NK-92 (cell line): Measurements from ENCODE around the gene AGBL1.
A peak's percentile ranks its signal among the peaks of the same experiment; 100 is the strongest.

Source experiments
- DNase-seq: peaks from one replicate; lab custom pipeline; 2025; ENCODE audit not compliant: unreplicated experiment; lab: John Stamatoyannopoulos, UW

AGBL1 gene

DNA sequence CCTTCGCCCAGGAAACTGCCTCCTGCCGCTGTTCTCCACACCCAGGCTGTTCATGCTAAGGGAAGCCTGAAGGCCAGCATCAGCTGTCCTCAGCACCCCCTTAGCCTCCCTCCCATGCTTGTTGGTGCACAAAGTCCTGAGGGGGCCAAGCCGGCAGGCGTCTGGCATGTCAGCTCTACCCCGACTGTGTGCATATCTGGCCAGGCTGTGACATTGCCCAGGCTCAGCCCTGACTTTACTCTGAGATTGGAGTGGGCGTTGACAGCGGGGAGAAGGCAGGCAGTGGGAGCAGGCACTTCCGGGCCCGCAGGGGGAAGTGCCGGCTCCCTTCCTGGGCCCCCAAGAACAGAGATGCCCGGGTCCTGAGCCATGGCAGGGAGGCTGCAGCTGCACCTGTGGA lies 492.2 kb downstream of the AGBL1 start:
- DNase-seq: no peak

GRCh38 chr15:86572368-86572841 lies 492.7 kb downstream of the AGBL1 start:
- no peak for DNase-seq

DNA sequence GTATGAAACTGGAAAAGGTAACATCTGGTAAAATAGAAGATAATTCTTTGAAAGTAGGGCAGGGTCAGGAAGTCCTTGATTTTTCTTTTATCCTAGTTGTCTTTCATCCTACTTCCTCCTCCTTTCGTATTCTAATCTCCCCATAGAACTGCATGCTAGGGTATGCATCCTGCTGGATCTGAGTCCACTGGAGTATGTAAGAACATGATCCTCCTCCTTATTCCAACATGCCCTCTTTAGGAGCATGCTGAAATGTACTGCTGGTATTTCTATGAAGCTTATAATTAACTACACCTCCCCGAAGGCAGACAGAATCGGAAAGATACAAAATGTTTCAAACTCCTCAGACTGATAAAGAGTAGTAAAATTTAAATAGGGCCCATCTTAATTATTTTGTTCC lies 493.8 kb downstream of the AGBL1 start:
- DNase-seq: no peak

DNA sequence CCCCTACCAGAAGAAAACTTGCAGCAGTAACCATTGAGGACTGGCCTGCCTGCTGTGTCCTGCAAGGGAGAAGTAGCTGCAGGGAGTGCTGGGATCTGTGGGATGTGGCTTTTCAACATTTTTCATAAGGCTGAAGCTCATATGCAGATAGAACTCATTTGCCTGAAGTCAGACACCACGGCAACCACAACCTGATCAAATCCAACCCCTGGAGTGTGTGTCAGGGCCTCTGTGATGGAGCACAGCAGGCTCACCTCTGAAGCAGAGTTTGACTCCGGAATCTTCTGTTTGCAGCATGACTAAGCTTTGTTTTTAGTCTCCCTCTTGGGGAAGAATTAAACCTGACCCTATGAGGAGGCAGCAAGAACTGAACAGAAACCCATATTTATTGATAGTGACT lies 508.7 kb downstream of the AGBL1 start:
- no peak for DNase-seq

DNA sequence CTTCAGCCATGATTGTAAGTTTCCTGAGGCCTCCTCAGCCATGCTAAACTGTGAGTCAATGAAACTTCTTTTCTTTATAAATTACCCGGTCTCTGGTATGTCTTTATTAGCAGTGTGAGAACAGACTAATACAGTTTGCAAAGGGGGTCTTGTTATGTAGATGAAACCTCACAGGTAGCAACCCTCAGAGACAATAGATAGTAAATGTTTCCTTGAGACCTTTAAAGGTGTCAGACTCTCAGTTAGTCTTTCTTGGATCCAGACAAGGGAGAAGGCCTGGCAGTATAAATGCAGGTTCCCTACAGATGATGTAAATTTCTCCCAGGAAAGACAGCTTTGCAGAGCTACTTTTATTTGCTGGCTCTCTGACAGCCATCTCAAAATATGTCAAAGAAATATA lies 510.8 kb downstream of the AGBL1 start:
- no peak for DNase-seq

DNA sequence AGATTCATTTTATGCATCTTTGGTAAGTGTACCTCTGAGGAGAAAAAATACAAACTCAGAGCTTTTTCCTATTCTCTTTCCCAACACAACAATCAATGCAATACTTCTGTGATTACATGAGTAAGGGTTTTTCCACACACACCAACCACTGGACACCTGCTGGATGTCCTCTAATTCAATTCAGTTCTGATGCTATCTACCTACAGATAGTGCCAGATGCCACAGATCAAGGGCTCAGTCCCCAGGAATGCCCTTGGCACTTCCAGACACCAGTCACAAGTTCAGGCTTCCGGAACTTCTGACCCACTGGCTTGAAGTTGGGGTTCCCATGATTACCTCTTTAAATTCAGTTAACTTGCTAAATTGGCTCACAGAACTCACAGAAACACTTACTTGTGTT lies 511.5 kb downstream of the AGBL1 start:
- DNase-seq: no peak

GRCh38 chr15:86591994-86592735 lies 512.5 kb downstream of the AGBL1 start:
- DNase-seq: no peak

DNA sequence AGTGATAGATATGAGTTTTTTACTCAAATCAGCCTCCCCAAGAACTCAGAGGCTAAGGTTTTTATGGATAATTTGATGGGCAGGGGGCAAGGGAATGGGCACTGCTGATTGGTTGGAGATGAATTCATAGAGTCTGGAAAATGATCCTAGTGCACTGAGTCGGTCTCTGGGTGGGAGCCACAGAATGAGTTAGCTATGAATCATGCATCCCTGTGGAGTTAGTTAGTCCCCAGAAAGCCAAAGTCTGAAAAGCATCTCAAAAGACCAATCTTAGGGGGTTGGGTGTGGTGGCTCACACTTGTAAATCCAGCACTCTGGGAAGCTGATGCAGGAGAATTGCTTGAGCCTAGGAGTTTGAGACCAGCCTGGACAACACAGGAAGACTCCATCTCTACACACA lies 516.1 kb downstream of the AGBL1 start:
- no peak for DNase-seq

- DNase-seq: no peak
These were observed 523.8 kb downstream of the AGBL1 start for GRCh38 chr15:86603466-86603865.

DNA sequence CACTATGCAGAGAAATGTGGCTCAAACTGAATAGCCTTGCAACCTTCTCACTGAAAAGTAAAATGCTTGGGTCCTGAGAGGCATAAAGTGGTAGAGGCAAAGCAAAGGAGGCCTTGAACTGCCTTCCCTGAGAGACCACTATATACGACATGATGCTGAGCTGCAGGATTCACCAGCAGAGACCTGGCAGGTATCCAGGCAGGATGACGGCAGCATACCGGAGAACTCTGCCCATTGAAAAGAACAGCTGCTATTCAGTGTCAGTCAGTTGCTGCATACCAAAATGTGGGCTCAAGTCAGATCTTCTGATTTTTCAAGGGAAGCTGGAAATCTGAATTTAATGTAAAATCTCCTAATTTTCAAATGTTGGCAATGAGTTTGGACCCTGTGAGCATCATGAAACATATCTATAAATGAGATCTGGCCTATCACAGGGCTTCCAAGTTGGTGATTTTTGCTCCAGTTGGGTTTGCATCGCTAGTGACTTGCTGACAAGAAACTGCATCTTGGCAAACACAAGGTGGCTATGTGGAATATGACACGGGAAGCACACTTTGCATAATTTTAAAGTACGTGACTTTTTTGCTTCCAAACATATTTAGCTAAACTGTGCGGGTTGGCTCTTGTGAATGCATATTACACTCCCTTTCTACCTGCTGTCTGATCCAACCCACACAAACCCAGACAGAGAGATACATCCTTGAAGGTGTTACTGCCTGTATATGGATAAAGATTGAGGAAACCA lies 529.0 kb downstream of the AGBL1 start:
- no peak for DNase-seq

GRCh38 chr15:86609275-86609674 lies 529.6 kb downstream of the AGBL1 start:
- DNase-seq: no peak

GRCh38 chr15:86610038-86610437 lies 530.4 kb downstream of the AGBL1 start:
- no peak for DNase-seq

DNA sequence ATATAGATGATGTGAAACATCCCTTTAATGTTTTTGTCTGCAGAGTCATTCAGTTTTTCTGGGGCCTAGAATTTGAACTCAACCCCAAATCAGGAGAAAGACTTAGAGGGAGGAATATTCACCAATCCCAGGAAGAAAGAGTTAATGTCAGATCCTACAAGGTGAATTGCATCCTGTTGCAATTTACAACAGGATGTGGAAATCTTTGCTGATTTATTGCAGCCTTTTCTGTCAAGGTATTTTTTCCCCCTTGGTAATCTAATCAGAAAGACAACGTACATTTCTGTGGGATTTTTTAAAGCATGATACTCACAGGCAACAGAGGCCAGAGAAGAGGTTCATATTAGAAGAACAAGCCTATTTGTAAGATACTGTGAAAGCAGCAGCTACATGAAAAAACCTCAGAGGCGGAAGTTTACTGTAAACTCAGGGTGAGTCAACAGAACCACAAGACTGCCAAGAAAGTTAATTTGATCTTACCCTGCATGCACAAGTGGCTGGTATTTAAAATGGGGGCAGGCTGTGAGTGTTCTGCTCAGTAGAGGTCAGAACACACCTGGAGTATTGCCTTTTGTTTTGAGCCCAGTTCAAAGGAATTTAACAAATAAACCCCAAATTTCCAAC lies 531.9 kb downstream of the AGBL1 start:
- DNase-seq: no peak

DNA sequence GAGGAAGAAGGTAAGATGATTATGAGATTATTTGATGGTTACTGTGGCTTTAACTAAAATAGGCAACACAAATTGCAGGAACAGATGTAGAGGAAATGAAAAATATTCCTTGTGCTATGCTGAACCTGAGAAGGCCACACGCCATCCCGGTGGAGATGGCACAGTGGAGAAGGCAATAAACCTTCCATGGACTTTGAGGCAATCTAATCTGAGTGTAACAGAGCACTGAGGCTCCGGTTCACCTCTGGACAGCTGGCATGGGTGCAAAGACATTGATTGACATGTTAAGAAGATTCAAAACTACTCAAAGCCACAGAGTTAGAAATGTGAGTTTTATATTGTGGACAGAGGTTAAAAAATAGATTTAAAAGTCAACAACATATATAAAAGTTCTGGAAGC lies 535.7 kb downstream of the AGBL1 start:
- DNase-seq: no peak

DNA sequence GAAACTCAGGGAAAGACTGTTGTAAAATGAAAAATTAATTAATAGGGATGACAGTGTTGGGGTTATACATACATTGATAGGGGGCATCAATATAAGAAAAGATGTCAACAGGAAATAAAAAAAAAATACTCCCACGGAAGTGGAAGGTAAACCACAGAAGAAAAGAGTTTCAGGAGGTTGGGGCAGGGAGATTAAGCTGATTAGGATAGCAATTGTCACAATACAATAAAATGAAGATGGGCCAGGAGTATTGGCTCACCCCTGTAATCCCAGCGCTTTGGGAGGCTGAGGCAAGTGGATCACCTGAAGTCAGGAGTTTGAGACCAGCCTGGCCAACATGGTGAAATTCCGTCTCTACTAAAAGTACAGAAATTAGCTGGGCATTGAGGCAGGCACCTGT lies 536.1 kb downstream of the AGBL1 start:
- DNase-seq: no peak

GRCh38 chr15:86616771-86617170 lies 537.1 kb downstream of the AGBL1 start:
- no peak for DNase-seq

DNA sequence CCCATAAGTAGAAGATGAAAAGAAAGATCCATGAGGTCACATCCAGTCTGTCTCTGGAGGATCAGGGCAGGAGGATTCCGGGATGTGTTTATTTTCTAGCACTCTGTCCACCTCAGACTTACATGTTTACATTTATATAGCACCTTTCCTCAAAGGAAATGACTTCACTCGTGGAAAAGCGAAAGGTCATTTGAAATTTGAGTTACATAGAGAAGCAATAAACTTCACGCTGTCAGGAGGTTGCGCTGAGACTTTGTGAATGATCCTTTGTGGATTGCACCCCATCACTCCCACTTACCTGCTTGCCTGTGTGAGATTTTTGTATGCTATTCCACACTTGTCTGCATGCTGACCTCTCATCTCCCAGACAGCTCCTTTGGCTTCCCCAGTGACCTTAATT lies 540.5 kb downstream of the AGBL1 start:
- DNase-seq: no peak

DNA sequence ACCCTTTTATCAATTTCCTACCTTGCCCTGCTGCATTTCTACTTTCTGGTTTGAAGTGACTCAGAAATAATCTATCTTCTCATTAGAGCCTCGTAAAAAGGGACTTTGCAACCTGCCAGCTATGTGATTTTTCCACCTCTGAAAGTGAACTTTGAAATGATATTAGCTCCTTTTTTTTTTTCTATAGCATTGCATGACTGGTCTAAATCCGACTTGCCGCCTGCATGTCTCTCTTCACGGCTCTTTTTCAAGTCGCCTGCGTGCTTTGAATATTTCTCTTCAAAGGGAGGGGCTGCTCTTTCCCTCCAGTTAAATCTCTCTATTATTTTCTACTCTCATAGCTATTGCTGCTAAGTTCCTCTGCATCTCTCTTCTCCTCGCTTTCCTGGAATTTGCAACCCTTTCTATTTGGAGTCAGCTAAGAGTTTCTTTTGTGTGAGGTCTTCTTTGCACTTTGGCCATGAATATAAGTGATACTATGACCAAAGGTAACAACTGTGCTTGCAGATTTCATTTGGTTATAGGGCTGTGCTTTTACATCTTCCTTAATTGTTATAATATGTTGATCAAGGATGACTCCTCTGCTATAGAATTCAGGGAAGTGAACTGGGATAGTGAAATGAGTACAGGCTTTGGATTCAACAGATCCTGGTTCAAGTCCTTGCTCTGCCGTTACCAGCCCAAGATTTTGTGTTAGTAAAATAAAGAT lies 541.1 kb downstream of the AGBL1 start:
- no peak for DNase-seq

- DNase-seq: no peak
These were observed 543.6 kb downstream of the AGBL1 start for GRCh38 chr15:86623236-86623635.

- peak; percentile 8 for DNase-seq
These were observed 544.8 kb downstream of the AGBL1 start for GRCh38 chr15:86624261-86625036.
